GM21528 (cell line): Measurements from ENCODE around the gene CPLX1.

Experiments used
- ATAC-seq: cut with Tn5 transposase; IDR thresholded peaks from one replicate; pipeline ENCODE4 v1.9.1; 2021; ENCODE audit warnings: mild to moderate bottlenecking, moderate library complexity; ENCODE audit not compliant: unreplicated experiment, low FRiP score

The CPLX1 gene

GRCh38 chr4:825971-826330 lies at the start of gene CPLX1:
TSS of gene CPLX1 (minus strand) at chr4:826129. CDS start at chr4:824522, 1,607 bp downstream.
- no peak for ATAC-seq

GRCh38 chr4:874971-875817 lies 49.3 kb upstream of the CPLX1 start:
- ATAC-seq, result no peak

GRCh38 chr4:874056-874455 lies 48.1 kb upstream of the CPLX1 start:
- no peak for ATAC-seq

GRCh38 chr4:872241-872981 lies 46.5 kb upstream of the CPLX1 start:
- no peak for ATAC-seq

- ATAC-seq, result no peak
These were observed 45.6 kb upstream of the CPLX1 start for GRCh38 chr4:871484-871883.

GRCh38 chr4:870951-871350 lies 45.0 kb upstream of the CPLX1 start:
- no peak for ATAC-seq

- ATAC-seq, result no peak
These were observed 43.8 kb upstream of the CPLX1 start for GRCh38 chr4:869776-870175.

- ATAC-seq, result no peak
These were observed 42.5 kb upstream of the CPLX1 start for GRCh38 chr4:868421-868820.

- ATAC-seq, result no peak
These were observed 41.8 kb upstream of the CPLX1 start for GRCh38 chr4:867526-868250.

- no peak for ATAC-seq
These were observed 40.9 kb upstream of the CPLX1 start for GRCh38 chr4:866761-867390.

- ATAC-seq, result no peak
These were observed 40.3 kb upstream of the CPLX1 start for GRCh38 chr4:866068-866760.

- ATAC-seq, result no peak
These were observed 39.6 kb upstream of the CPLX1 start for GRCh38 chr4:865572-865971.

- no peak for ATAC-seq
These were observed 39.2 kb upstream of the CPLX1 start for GRCh38 chr4:865121-865465.

GRCh38 chr4:864456-865120 lies 38.7 kb upstream of the CPLX1 start:
- ATAC-seq, result no peak

- no peak for ATAC-seq
These were observed 34.6 kb upstream of the CPLX1 start for GRCh38 chr4:860561-860960.

- no peak for ATAC-seq
These were observed 33.6 kb upstream of the CPLX1 start for GRCh38 chr4:859496-859895.

- no peak for ATAC-seq
These were observed 33.0 kb upstream of the CPLX1 start for GRCh38 chr4:858831-859451.

GRCh38 chr4:858041-858481 lies 32.1 kb upstream of the CPLX1 start:
- no peak for ATAC-seq

- no peak for ATAC-seq
These were observed 31.5 kb upstream of the CPLX1 start for GRCh38 chr4:857461-857860.
